ENCODE results near the gene CSRNP3.
A peak's percentile ranks its signal among the peaks of the same experiment; 100 is the strongest.

Gene CSRNP3

DNA sequence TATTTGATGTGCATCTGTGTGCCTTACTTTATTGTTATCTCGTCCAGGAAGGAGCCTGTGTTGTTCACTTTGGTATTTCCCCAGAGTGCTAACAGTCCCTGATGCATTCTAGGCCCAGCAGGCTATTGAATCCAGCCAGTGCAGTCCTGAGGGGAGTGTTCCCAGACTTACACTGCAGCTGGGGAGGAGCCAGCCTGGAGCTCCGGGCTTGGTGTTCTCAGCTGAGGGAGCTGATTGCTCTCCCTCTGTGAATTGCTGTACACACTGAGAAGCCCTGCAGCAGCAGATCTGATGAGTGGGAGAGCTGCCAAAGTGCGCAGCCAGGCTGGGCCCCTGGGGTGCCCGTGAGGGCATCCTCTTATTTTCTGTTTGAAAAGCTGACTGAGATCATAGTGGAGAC, 165.4 kb downstream of the CSRNP3 start:
- TF ChIP-seq, protein P1, sequence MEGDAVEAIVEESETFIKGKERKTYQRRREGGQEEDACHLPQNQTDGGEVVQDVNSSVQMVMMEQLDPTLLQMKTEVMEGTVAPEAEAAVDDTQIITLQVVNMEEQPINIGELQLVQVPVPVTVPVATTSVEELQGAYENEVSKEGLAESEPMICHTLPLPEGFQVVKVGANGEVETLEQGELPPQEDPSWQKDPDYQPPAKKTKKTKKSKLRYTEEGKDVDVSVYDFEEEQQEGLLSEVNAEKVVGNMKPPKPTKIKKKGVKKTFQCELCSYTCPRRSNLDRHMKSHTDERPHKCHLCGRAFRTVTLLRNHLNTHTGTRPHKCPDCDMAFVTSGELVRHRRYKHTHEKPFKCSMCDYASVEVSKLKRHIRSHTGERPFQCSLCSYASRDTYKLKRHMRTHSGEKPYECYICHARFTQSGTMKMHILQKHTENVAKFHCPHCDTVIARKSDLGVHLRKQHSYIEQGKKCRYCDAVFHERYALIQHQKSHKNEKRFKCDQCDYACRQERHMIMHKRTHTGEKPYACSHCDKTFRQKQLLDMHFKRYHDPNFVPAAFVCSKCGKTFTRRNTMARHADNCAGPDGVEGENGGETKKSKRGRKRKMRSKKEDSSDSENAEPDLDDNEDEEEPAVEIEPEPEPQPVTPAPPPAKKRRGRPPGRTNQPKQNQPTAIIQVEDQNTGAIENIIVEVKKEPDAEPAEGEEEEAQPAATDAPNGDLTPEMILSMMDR (IDR thresholded peaks at IDR 0.05; ENCODE audit: low read depth, low read length, missing control alignments): no peak
- in situ Hi-C loops (cut with HindIII; ENCODE audit: low sequenced_read_pairs): no loop called here
- no peak overlapping the region for H3K4me3 ChIP-seq (ENCODE audit: low read depth, low read length)
- DNase-seq (ENCODE audit: low read depth): peak; percentile 61

DNA sequence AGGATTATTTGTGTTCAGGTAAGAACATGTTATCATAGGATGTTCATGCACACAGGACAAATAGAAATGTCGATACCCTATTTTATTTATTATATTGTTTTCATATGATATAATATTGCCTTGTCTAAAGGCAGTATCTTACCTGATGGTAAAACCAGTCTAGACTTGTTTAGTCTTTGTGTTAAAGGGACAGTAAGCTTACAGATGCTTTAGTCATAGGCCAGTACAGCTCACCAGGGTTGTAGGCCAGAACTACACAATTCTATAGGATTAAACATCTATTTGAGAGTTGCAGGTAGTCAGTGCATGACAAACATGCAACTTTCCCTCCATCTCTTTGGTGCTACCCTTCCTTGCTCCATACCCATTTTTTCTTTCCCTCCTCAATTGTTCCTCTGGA, 166.0 kb downstream of the CSRNP3 start:
- no peak overlapping the region for H3K4me3 ChIP-seq (ENCODE audit: low read depth, low read length)
- in situ Hi-C loops (cut with HindIII; ENCODE audit: low sequenced_read_pairs): no loop called here

DNA sequence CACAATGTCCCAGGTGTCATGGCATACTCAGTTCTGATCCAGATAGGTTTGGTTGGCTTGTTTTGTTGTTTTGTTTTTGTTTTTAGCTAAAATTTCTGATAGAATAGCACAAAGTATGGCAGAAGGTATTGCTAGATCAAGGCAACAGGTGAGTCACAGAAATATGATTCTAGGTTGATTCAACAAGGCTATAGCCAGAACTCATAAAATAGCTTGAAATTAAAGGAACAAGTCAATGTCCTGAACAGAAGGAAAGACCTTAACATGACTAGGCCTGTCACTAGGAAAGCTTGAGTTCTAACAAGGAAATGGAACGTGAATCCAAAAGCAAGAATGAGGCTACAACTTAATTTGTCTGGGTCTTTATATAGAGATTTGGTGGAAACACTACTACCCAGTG, 167.5 kb downstream of the CSRNP3 start:
- in situ Hi-C loops (cut with HindIII; ENCODE audit: low sequenced_read_pairs): no loop called here
- no peak overlapping the region for H3K4me3 ChIP-seq (ENCODE audit: low read depth, low read length)
- no peak for DNase-seq (ENCODE audit: low read depth)
- TF ChIP-seq, protein P1 (IDR thresholded peaks at IDR 0.05; ENCODE audit: low read depth, low read length, missing control alignments): no peak

More for the DNA sequence above, 166.0 kb downstream of the CSRNP3 start:
- DNase-seq (ENCODE audit: low read depth): no peak
- TF ChIP-seq, protein P1 (IDR thresholded peaks at IDR 0.05; ENCODE audit: low read depth, low read length, missing control alignments): no peak

DNA sequence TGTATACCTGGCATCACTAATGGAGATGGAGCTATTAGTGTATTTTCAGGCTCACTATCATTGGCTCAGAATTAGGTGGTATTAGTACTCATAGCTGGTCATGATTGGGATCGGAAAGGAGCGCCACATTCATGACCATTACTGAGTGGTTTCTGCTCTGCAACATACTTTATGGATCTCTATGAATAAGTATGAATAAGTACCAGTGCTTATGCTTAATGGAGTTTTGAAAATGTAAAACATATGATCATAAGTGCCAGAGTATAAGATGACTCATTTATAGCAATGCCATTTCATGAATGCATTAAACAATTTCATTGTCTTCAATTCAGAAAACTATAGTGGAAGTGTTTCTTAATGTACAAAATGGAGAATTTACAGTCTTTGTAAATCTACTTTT, 167.9 kb downstream of the CSRNP3 start:
- in situ Hi-C loops (cut with HindIII; ENCODE audit: low sequenced_read_pairs): no loop called here
- no peak overlapping the region for H3K4me3 ChIP-seq (ENCODE audit: low read depth, low read length)
- TF ChIP-seq, protein P1 (IDR thresholded peaks at IDR 0.05; ENCODE audit: low read depth, low read length, missing control alignments): no peak
- no peak for DNase-seq (ENCODE audit: low read depth)

DNA sequence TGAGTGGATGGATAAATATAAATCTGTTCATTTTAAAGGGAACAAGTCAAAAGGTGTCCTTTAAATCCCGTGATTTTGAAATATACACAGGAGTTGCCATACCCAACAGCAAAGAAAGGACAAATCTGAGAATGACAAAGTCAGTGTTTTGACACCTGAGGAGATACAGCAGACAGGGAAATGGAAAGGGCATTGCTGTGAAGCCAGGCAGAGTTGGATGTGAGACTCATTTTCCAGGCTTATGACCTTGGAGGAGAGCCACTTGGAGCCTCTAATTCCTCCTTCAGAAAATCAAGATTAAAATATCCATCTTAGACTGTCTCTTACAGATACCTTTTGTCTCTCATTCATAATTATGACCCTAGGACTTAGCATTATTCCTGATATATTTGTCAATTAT, 170.0 kb downstream of the CSRNP3 start:
- in situ Hi-C loops (cut with HindIII; ENCODE audit: low sequenced_read_pairs): no loop called here
- no peak for DNase-seq (ENCODE audit: low read depth)
- H3K4me3 ChIP-seq (ENCODE audit: low read depth, low read length): no peak overlapping the region
- TF ChIP-seq, protein P1 (IDR thresholded peaks at IDR 0.05; ENCODE audit: low read depth, low read length, missing control alignments): no peak

DNA sequence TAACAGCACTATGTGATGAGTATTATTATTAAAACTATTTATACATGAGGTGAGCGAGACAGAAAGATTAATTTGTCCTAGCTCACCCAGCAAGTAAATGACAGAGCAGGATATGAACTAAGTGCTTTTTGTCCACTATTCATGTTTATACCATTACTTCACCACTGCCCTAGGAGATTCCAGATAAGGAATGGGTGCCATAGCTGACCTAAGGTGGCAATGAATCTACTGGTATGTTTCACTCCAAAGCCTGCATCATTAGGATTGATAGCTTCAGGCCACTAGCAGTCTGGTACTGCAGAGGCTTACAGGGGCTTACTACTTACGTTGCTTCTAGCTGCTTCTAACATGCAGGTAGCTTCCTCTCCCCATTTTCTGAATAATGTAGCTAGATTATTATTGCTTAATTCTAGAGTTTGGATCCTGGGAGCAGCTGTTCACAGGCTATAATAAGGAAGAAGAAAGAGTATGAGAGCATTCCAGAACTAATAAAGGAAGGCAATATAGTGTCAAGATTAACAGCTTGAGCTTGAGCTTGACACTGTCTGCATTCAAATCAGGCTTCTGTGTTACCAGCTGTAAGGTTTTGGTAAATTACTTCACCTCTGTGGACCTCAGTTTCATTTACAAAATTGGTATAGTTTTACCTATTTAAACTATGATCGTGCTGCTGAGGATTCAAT, 170.9 kb downstream of the CSRNP3 start:
- TF ChIP-seq, protein P1 (IDR thresholded peaks at IDR 0.05; ENCODE audit: low read depth, low read length, missing control alignments): no peak
- in situ Hi-C loops (cut with HindIII; ENCODE audit: low sequenced_read_pairs): no loop called here
- no peak for DNase-seq (ENCODE audit: low read depth)
- no peak overlapping the region for H3K4me3 ChIP-seq (ENCODE audit: low read depth, low read length)

All from astrocyte of the cerebellum (primary cell).